ENCODE data around the gene SLC36A3. TPM values are rescaled to one million over a fixed set of nuclear protein-coding genes. Genes with fewer than 3 reads are reported as not detected.

Gene SLC36A3
- total and polyA plus RNA-seq, 2 donors (not counting 1 experiment from before 2014, with no cell fraction given), result not detected

DNA sequence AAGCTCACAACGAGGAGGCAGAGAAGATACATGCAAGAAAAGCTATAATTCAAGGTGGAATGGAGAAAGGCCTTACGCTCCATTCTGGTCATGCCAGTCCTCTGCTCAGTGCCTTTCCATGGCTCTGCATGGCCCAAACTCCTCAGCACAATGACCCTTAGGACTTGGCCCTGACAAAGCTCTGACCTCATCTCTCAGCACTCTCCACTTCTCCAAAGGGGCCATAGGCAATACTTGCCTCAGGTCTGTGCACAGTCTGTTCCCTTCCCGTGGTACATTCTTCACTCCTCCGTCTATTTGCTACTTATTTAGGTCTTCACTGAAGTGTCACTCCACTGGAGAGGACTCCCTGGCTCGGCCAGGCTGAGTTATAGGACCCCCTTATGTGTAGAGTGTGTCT lies 24.7 kb downstream of the SLC36A3 start:
- ATAC-seq (ENCODE audit: low read depth), result no peak
- Histone ChIP-seq H2AFZ (ENCODE audit: insufficient read depth, low read depth, low read length, poor library complexity, severe bottlenecking) (no peak overlapping the region), H3K27me3 (replicated peaks in 1 of 4; ENCODE audit: control extremely low read depth in 1 of 4, control insufficient read depth in 3 of 4, insufficient read depth in 4 of 4, low read length in 3 of 4) (no peaks in the 10 kb centered on the region), H3K79me2 (ENCODE audit: control insufficient read depth, insufficient read depth, low read length) (no peaks in the 10 kb centered on the region), H3K4me3 (ENCODE audit: control extremely low read depth in 1 of 5, extremely low read depth in 1 of 5, insufficient read depth in 1 of 5, low read depth in 2 of 5, low read length in 4 of 5) (no peak overlapping the region), H3K4me2 (replicated peaks; ENCODE audit: low read depth, low read length, poor library complexity, severe bottlenecking) (no peak overlapping the region), H3K4me1 (ENCODE audit: control insufficient read depth in 2 of 2, insufficient read depth in 2 of 2, low read length in 2 of 2) (no peaks in the 10 kb centered on the region), H3K9ac (ENCODE audit: low read length) (no peak overlapping the region), H3K27ac (ENCODE audit: low read length in 2 of 2) (no peak overlapping the region), H3K36me3 (replicated peaks in 1 of 2; ENCODE audit: control extremely low read depth in 1 of 2, control insufficient read depth in 1 of 2, extremely low read depth in 1 of 2, insufficient read depth in 2 of 2, low read length in 1 of 2) (no peaks in the 10 kb centered on the region), H4K20me1 (ENCODE audit: control insufficient read depth, insufficient read depth, low read length, poor library complexity, severe bottlenecking) (no peaks in the 10 kb centered on the region), H3K9me3 (ENCODE audit: control extremely low read depth in 1 of 3, control insufficient read depth in 2 of 3, insufficient read depth in 1 of 3, low read length in 2 of 3) (no peaks in the 10 kb centered on the region)
- intact Hi-C loops (cut with micrococcal nuclease), result no loop called here
- TF ChIP-seq, protein P1, sequence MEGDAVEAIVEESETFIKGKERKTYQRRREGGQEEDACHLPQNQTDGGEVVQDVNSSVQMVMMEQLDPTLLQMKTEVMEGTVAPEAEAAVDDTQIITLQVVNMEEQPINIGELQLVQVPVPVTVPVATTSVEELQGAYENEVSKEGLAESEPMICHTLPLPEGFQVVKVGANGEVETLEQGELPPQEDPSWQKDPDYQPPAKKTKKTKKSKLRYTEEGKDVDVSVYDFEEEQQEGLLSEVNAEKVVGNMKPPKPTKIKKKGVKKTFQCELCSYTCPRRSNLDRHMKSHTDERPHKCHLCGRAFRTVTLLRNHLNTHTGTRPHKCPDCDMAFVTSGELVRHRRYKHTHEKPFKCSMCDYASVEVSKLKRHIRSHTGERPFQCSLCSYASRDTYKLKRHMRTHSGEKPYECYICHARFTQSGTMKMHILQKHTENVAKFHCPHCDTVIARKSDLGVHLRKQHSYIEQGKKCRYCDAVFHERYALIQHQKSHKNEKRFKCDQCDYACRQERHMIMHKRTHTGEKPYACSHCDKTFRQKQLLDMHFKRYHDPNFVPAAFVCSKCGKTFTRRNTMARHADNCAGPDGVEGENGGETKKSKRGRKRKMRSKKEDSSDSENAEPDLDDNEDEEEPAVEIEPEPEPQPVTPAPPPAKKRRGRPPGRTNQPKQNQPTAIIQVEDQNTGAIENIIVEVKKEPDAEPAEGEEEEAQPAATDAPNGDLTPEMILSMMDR (IDR thresholded peaks at IDR 0.05), result no peak
- no peak for TF ChIP-seq EZH2 (IDR thresholded peaks at IDR 0.05; ENCODE audit: borderline replicate concordance, insufficient read depth, low read depth, low read length, poor library complexity, severe bottlenecking)
- WGBS (ENCODE audit: insufficient coverage), result 90% methylated on average over 4 of the region's 5 CpGs
- ChIA-PET POLR2A (no interaction called here), CTCF (interaction anchor here (0.9 to 1.5 kb wide), 4 partner anchors 40 to 228 kb away, joined by 3 to 4 read pairs (median 4); no protein-coding TSS in a partner anchor)
- Mint-ChIP-seq H3K27ac (no peak overlapping the region), H3K4me1 (no peaks in the 10 kb centered on the region), H3K4me3 (no peak overlapping the region), H3K9me3 (ENCODE audit: insufficient read depth) (no peaks in the 10 kb centered on the region), H3K27me3 (no peaks in the 10 kb centered on the region)
- DNase-seq, result no peak

DNA sequence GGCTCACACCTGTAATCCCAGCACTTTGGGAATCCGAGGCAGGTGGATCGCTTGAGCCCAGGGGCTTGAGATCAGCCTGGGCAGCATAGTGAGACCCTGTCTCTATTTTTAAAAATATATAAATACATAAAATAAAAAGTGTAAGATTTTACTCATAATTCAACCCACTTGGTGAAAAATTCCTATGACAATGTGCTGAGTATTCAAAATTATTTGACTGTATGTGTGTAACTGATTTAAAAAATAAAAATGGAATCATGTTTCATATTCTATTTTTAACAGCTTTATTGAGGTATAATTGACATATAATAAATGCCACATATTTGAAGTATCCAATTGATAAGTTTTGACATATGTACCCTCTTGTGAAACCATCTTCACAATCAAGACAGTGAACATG lies 27.8 kb downstream of the SLC36A3 start:
- DNase-seq (no peak), ATAC-seq (ENCODE audit: low read depth) (no peak)
- H3K4me3 Mint-ChIP-seq, result no peak overlapping the region
- WGBS (ENCODE audit: insufficient coverage), result no CpG with 5 or more reads among the region's 2 CpGs
- Histone ChIP-seq H3K79me2 (ENCODE audit: control insufficient read depth, insufficient read depth, low read length) (no peaks in the 10 kb centered on the region), H3K4me1 (ENCODE audit: control insufficient read depth in 2 of 2, insufficient read depth in 2 of 2, low read length in 2 of 2) (no peaks in the 10 kb centered on the region), H3K4me3 (ENCODE audit: control extremely low read depth in 1 of 5, extremely low read depth in 1 of 5, insufficient read depth in 1 of 5, low read depth in 2 of 5, low read length in 4 of 5) (no peak overlapping the region), H3K27me3 (replicated peaks in 1 of 4; ENCODE audit: control extremely low read depth in 1 of 4, control insufficient read depth in 3 of 4, insufficient read depth in 4 of 4, low read length in 3 of 4) (no peaks in the 10 kb centered on the region), H4K20me1 (ENCODE audit: control insufficient read depth, insufficient read depth, low read length, poor library complexity, severe bottlenecking) (no peaks in the 10 kb centered on the region), H2AFZ (ENCODE audit: insufficient read depth, low read depth, low read length, poor library complexity, severe bottlenecking) (no peak overlapping the region), H3K9me3 (ENCODE audit: control extremely low read depth in 1 of 3, control insufficient read depth in 2 of 3, insufficient read depth in 1 of 3, low read length in 2 of 3) (no peaks in the 10 kb centered on the region), H3K27ac (ENCODE audit: low read length in 2 of 2) (no peak overlapping the region), H3K4me2 (replicated peaks; ENCODE audit: low read depth, low read length, poor library complexity, severe bottlenecking) (no peak overlapping the region), H3K9ac (ENCODE audit: low read length) (no peak overlapping the region), H3K36me3 (replicated peaks in 1 of 2; ENCODE audit: control extremely low read depth in 1 of 2, control insufficient read depth in 1 of 2, extremely low read depth in 1 of 2, insufficient read depth in 2 of 2, low read length in 1 of 2) (peaks cover 0 to 6% of the 10 kb centered on the region in 2 experiments)
- ChIA-PET POLR2A (no interaction called here), CTCF (interaction anchor here (0.9 to 1.7 kb wide), 5 partner anchors 12 to 160 kb away, joined by 3 to 4 read pairs (median 4); no protein-coding TSS in a partner anchor)
- no peak overlapping the region for H3K27ac Mint-ChIP-seq
- TF ChIP-seq, protein P1 (IDR thresholded peaks at IDR 0.05), result no peak
- TF ChIP-seq EZH2 (IDR thresholded peaks at IDR 0.05; ENCODE audit: borderline replicate concordance, insufficient read depth, low read depth, low read length, poor library complexity, severe bottlenecking), result no peak
- no peaks in the 10 kb centered on the region for H3K27me3 Mint-ChIP-seq
- no peaks in the 10 kb centered on the region for H3K4me1 Mint-ChIP-seq
- H3K9me3 Mint-ChIP-seq (ENCODE audit: insufficient read depth), result no peaks in the 10 kb centered on the region
- intact Hi-C loops (cut with micrococcal nuclease), result no loop called here
